Lung (tissue), 12 donors: Measurements from ENCODE around the gene OVOL3. TPM values are rescaled to one million over a fixed set of nuclear protein-coding genes. Genes with fewer than 3 reads are reported as not detected.

Source experiments
- ATAC-seq: fragments of 200-7000 bp; cut with Tn5 transposase; one replicate; pipeline ENCODE4 v1.9.1; 2020; ENCODE audit warnings: moderate number of reproducible peaks; ENCODE audit not compliant: insufficient read depth, low FRiP score
- DNase-seq, 3 donors: peaks; one replicate each; pipeline ENCODE4 v3.0.0-alpha.2; 2013 to 2017
- H3K27ac ChIP-seq, 2 donors: one replicate each; pipeline ENCODE4 v1.5.1; 2013; ENCODE audit warnings: mild to moderate bottlenecking in 2 of 2, moderate library complexity in 2 of 2, control low read depth in 1 of 2, inconsistent platforms in 1 of 2, low read depth in 1 of 2, low read length in 1 of 2
- H3K27me3 ChIP-seq, 3 donors: one replicate each; pipeline ENCODE4 v1.5.1; 2013; ENCODE audit warnings: low read length in 2 of 3; ENCODE audit not compliant: control insufficient read depth in 3 of 3, insufficient read depth in 3 of 3
- H3K36me3 ChIP-seq, 4 donors: one replicate each; pipeline ENCODE4 v1.5.1; 2013; ENCODE audit warnings: low read length in 4 of 4, mild to moderate bottlenecking in 1 of 4, moderate library complexity in 1 of 4; ENCODE audit not compliant: control insufficient read depth in 4 of 4, insufficient read depth in 4 of 4
- H3K4me1 ChIP-seq, 5 donors: one replicate each; pipeline ENCODE4 v1.5.1; 2013; ENCODE audit warnings: low read length in 5 of 5, mild to moderate bottlenecking in 2 of 5, moderate library complexity in 1 of 5; ENCODE audit not compliant: control insufficient read depth in 5 of 5, insufficient read depth in 5 of 5
- H3K4me3 ChIP-seq: one replicate; pipeline ENCODE4 v1.5.1; 2013; ENCODE audit warnings: mild to moderate bottlenecking, control low read depth, moderate library complexity
- H3K9ac ChIP-seq, 2 donors: one replicate each; pipeline ENCODE4 v1.5.1; 2013; ENCODE audit warnings: low read length in 2 of 2, control low read depth in 1 of 2; ENCODE audit not compliant: insufficient read depth in 1 of 2
- H3K9me3 ChIP-seq, 4 donors: one replicate each; pipeline ENCODE4 v1.5.1; 2013; ENCODE audit warnings: low read length in 3 of 4, mild to moderate bottlenecking in 1 of 4, moderate library complexity in 1 of 4; ENCODE audit not compliant: control insufficient read depth in 4 of 4, insufficient read depth in 3 of 4
- WGBS, 2 donors: extraction: QIAGEN DNeasy Blood & Tissue Kit; methylation state at CpG; one replicate each; pipeline ENCODE4 v1.1.7; 2013; 5-methylcytosine and 5-hydroxymethylcytosine counted together
- polyA plus RNA-seq, 2 donors: library from polyadenylated mRNA; stranded (reverse); fragments of 200-250 nt; gene quantifications; one replicate each; pipeline ENCODE4 v1.2.1, GENCODE V29; 2013
- total RNA-seq, 2 donors: library from RNA; depleted of rRNA in 1 of 2; stranded (reverse); fragments of >200 nt in 1 of 2; gene quantifications; one replicate each; pipeline ENCODE4 v1.2.1, GENCODE V29; 2014 to 2021
- TF ChIP-seq, protein P1 (sequence below): IDR thresholded peaks from 2 replicates; pipeline ENCODE4 v1.5.1; 2012; ENCODE audit warnings: mild to moderate bottlenecking; ENCODE audit errors: control extremely low read depth, extremely low read depth
- donor health status: control.
- donor health status: control.
- donor health status: Bipolar disorder and iron deficiency.
- donor health status: healthy.
- donor health status: DM: yes; HTN: yes; CAD: no.

The OVOL3 gene
- total and polyA plus RNA-seq, 4 donors, result not detected

- Histone ChIP-seq H3K36me3 (peaks cover 0 to 10% (median 0%) of the 10 kb centered on the region in 4 donors), H3K9ac (no peak overlapping the region), H3K27me3 (no peaks in the 10 kb centered on the region), H3K9me3 (no peaks in the 10 kb centered on the region), H3K4me1 (no peaks in the 10 kb centered on the region), H3K27ac (no peak overlapping the region), H3K4me3 (no peak overlapping the region)
- DNase-seq, result no peak
- WGBS, 2 donors, result 94 to 98% methylated on average over 12 of the region's 12 CpGs
- TF ChIP-seq, protein P1, sequence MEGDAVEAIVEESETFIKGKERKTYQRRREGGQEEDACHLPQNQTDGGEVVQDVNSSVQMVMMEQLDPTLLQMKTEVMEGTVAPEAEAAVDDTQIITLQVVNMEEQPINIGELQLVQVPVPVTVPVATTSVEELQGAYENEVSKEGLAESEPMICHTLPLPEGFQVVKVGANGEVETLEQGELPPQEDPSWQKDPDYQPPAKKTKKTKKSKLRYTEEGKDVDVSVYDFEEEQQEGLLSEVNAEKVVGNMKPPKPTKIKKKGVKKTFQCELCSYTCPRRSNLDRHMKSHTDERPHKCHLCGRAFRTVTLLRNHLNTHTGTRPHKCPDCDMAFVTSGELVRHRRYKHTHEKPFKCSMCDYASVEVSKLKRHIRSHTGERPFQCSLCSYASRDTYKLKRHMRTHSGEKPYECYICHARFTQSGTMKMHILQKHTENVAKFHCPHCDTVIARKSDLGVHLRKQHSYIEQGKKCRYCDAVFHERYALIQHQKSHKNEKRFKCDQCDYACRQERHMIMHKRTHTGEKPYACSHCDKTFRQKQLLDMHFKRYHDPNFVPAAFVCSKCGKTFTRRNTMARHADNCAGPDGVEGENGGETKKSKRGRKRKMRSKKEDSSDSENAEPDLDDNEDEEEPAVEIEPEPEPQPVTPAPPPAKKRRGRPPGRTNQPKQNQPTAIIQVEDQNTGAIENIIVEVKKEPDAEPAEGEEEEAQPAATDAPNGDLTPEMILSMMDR, result no peak
- no peak for ATAC-seq
Measured at GRCh38 chr19:36103842-36104552, 6.9 kb upstream of the OVOL3 start.

DNA sequence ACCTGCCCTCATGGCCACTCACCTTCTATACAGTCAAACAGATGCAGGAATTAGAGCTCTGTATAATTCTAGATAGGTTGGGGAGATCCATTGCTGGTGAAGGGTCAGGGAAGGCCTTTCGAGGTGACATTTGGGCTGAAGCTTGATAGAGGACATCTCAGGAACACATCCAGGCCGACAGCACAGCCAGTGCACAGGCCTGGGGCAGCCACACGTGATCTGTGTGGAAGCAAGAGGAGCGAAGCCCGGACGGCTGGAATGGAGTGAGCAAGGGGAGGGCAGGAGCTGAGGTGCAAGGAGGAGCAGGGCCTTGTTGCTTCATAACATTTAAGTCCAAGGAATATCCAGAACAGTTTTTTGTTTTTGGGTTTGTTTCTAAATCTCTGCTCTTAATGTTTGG lies 4.5 kb upstream of the OVOL3 start:
- WGBS, 2 donors, result 92 to 94% methylated on average over 6 of the region's 6 CpGs
- no peak overlapping the region for H3K9ac ChIP-seq
- ATAC-seq (no peak), DNase-seq (no peak)
- no peaks in the 10 kb centered on the region for H3K27me3 ChIP-seq
- no peaks in the 10 kb centered on the region for H3K4me1 ChIP-seq
- H3K27ac ChIP-seq, result no peak overlapping the region
- H3K36me3 ChIP-seq, result peaks cover 0 to 9% (median 4%) of the 10 kb centered on the region in 4 donors
- no peak overlapping the region for H3K4me3 ChIP-seq
- no peaks in the 10 kb centered on the region for H3K9me3 ChIP-seq
- TF ChIP-seq, protein P1, result no peak

DNA sequence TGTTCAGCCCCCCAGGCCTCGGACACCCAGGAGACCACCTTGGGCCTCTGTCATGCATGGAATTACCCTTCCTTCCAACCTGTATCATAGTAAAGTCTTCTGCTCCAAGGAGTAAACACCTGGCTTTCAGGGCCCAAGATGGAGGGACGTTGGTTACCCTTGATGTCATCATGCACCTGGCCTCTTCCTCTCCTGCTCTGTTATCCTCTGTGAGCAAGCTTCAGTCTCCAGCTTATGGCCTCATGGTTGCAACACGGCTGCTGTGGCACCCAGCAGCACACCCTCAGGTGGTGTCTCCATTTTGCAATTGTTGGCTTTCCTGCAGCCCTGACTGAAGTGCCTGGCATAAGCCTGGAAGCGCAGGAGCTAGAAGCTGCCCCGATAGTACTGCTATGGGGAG lies 4.0 kb upstream of the OVOL3 start:
- DNase-seq (no peak), ATAC-seq (no peak)
- no peak overlapping the region for H3K4me3 ChIP-seq
- no peaks in the 10 kb centered on the region for H3K27me3 ChIP-seq
- 85 to 94% methylated on average over 5 of the region's 5 CpGs for WGBS, 2 donors
- no peaks in the 10 kb centered on the region for H3K9me3 ChIP-seq
- H3K4me1 ChIP-seq, result no peaks in the 10 kb centered on the region
- H3K36me3 ChIP-seq, result peaks cover 0 to 9% (median 5%) of the 10 kb centered on the region in 4 donors
- no peak overlapping the region for H3K27ac ChIP-seq
- no peak overlapping the region for H3K9ac ChIP-seq
- TF ChIP-seq, protein P1, result no peak
